Stimulated activated CD4-positive, alpha-beta T cell treated with anti-CD3 and anti-CD28 coated beads, Interleukin-4, amount 100 ng/mL, for 48 hours (primary cell): ENCODE measurements around the gene RETN.

Source experiments
- DNase-seq, 2 donors: peaks; one replicate each; pipeline ENCODE4 v3.0.0-alpha.2; 2020; ENCODE audit warnings: low read depth in 2 of 2

The RETN gene

GRCh38 chr19:7657131-7657751 lies 11.6 kb upstream of the RETN start:
- DNase-seq: no peak

- no peak for DNase-seq
These were observed 10.6 kb upstream of the RETN start for GRCh38 chr19:7658219-7658686.

DNA sequence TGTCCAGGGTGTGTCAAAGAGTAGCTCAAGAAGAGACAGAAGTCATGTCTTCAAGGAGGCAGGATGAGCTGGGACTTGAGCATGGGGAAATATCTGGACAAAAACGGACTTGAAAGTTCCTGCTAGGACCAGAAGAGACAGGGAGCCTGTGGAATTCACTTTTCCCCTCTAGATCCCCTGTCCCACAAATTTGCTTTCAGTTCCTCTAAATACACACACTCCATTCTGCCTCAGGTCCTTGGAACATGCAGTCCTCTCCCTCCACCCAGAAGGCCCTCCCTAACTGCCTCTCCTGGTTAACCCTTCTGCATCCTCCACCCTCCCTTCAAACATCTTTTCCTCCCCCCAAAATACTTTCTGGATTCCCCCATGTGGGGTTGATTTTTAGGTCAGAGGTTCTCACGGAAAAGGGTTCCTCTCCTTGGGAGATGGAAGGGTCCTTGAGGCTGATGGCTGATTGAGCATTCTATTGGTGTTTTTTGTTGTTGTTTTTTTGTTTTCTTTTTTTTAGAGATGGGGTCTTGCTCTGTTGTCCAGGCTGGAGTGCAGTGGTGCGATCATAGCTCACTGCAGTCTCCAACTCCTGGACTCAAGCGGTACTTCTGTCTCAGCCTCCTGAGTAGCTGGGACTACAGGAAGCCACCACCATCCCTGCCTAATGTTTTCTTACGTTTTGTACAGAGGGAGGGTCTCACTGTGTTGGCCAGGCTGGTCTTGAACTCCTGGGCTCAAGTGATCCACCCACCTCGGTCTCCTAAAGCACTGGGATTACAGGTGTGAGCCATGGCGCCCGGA lies 6.9 kb upstream of the RETN start:
- DNase-seq: no peak

DNA sequence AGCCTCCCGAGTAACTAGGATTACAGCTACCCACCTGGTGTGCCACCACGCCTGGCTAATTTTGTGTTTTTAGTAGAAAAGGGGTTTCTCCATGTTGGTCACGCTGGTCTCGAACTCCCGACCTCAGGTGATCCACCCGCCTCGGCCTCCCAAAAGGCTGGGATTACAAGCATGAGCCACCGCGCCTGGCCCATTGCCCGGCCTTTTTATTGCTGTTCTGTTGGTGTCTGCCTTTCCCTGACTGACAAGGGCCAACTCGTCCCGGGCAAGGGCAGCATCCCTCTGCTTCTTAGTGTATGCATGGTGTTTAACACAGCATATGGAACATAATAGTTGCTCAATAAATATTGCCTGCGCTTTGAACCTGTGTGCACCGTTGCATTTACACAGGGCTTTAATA lies 6.2 kb upstream of the RETN start:
- DNase-seq: no peak

DNA sequence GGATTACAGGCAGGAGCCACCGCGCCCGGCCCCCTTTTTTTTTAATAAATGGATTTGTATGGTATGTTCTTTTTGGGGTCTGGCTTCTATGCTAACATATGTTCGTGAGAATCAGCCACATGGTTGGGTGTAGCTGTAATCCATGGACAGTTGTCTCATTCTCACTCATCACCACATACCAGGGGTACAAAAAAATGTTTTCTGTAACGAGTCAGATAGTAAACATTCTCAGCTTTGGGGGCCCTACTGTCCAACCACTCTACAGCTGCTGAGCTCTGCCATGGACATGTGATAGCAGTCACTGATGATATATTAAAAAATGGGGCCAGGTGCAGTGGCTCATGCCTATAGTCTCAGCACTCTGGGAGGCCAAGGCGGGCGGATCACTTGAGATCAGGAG lies 5.1 kb upstream of the RETN start:
- no peak for DNase-seq

- DNase-seq: no peak
These were observed 3.8 kb upstream of the RETN start for GRCh38 chr19:7665076-7665475.

- DNase-seq: no peak
These were observed 792 bp downstream of the RETN start for GRCh38 chr19:7669641-7670040.

GRCh38 chr19:7670150-7670783 lies 1.4 kb downstream of the RETN start:
- DNase-seq: no peak

GRCh38 chr19:7670790-7671189 lies 1.9 kb downstream of the RETN start:
- no peak for DNase-seq

GRCh38 chr19:7672522-7672921 lies 3.7 kb downstream of the RETN start:
- DNase-seq: no peak

DNA sequence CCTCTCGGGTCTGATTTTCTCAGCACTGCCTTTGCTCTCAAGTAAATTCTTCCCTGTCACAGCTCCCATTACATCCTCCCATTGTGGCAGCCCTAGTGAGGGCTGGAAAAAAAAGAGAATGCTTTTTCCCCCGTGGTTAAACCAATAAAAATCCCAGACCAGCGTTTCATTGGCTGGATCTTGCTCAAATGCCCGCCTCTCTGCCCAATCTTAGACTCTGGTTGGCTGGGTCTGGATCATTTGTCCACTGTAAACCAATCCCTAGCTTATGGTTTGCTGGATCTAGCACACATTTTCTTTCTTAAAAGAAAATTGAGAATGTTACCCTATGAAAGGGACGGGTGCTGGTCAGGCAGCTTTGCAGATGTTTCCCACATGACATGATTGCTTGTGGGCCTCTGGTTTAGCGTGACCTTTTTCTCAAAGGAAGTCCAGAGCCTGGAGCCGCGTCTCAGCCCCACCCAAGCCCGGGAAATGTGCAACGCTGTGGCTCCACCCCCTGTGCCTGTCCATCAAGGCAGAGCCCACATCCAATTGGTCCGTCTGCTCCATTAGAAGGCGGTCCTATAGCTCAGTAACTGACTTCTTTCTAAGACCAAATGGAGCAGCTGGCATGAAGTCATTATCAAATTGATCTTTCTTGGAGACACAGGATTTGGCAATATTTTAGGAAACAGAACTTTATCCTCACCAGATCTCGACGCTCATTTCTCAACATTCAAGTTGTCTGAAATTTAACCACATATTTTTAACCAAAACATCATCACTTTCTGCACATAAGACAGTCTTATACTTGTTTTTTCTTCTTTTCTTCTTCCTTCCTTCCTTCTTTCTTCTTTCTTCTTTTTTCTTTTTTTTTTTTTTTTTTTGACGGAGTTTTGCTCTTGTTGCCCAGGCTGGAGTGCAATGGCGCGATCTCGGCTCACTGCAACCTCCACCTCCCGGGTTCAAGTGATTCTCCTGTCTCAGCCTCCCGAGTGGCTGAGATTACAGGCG lies 5.5 kb downstream of the RETN start:
- peak in 1 of 2 donors; percentile 42 for DNase-seq

DNA sequence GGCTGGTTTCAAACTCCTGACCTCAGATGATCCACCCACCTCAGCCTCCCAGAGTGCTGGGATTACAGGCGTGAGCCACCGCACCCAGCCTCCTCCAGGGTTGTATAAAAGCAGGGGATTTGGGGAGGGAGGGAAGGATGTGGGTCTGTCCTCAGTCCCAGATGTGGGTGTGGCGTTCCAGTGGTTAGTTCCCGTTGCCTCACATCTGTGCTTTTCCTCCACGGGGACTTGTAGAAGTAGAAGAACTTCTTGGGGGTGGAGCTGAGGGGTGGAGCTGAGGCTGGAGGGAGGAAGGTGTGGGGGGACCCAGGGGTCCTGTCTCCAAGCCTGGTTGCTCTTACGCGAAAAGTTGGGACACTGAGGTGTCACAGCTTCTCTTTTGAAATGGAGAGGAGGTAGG lies 7.5 kb downstream of the RETN start:
- no peak for DNase-seq

- no peak for DNase-seq
These were observed 8.0 kb downstream of the RETN start, which contains the start of gene MCEMP1 for GRCh38 chr19:7676854-7677253. TSS of gene MCEMP1 (plus strand) at chr19:7677090. CDS start at chr19:7677121, 31 bp downstream.

DNA sequence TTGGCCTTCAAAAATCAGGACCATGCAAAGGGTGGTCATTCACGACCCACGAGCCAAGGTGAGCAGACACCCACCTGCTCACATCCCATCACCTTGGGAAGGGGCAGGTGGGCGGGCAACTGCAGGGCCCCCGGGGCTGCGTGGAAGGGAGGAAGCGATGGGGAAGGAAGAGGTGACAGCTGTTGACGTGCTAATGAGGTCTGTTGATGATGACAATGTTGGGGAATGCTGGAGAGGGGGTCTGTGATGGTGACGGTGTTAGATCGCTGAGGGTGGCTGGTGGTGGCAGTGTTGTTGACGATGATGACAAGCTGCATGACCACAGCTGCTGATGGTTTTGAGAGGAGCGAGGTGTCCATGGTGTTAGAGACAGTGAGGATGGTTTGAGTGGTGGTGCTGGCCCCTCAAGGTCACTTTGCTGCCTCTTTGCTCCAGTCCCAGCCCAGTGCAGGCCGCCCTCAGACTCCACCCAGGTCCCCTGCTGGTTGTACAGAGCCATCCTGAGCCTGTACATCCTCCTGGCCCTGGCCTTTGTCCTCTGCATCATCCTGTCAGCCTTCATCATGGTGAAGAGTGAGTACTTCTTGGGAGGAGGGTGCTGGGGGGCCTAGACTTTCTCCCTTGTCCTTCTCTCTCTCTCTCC lies 8.9 kb downstream of the RETN start:
- DNase-seq: no peak

DNA sequence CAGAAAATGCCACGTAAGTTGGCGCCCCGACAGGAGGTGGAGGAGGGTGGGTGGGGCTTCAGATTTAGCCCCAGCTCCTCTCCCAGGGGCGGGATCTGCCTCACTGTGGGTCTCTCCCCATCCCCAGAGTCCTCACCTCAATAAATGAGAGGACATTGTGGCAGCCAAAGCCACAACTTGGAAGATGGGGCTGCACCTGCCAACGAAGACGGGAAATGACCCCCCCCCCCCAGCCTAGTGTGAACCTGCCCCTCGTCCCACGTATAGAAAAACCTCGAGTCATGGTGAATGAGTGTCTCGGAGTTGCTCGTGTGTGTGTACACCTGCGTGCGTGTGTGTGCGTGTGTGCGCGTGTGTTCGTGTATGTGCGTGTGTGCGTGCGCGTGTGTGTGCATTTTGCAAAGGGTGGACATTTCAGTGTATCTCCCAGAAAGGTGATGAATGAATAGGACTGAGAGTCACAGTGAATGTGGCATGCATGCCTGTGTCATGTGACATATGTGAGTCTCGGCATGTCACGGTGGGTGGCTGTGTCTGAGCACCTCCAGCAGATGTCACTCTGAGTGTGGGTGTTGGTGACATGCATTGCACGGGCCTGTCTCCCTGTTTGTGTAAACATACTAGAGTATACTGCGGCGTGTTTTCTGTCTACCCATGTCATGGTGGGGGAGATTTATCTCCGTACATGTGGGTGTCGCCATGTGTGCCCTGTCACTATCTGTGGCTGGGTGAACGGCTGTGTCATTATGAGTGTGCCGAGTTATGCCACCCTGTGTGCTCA lies 10.3 kb downstream of the RETN start:
- DNase-seq: peak; percentile 46 to 57

GRCh38 chr19:7679771-7680605 lies 11.1 kb downstream of the RETN start:
- no peak for DNase-seq

DNA sequence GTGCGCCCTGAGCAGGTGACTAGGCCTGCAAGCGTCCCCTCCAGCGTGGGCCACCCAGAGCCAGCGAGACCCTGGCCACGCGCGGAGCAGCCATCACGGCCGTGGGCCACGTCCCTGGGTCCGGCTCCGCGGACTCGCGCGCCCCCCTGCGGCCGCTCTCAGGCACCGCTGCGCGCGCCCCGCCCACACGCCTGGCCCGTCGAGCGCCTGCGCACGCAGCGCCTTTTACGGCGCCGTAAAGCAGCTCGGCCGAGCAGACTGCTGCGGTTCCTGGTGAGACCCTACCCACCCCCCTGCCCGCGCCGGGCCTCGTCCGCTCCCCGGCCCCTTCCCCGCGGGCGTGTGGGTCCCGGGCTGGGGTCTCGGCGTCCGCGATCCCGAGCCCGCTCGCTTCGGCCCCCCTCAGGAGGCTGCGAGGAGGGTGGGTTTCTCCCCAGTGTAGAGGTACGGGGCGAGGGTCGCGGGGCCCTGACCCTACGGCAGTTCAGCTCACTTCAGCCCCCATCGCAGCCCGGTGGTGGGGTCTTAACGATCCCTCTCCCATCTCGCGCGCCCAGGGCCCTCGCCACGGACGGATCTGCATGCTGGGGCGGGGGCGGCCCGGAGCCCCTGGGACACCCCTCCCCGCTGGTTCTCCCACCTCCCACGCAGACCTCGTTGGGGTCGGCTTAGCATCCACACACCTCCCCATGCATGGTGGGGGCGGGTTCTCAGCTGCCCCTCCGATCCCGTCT lies 11.9 kb downstream of the RETN start, which contains the start of gene TRAPPC5:
Gene TRAPPC5, plus strand, starts transcription at position 228 of the 734 bp plus-strand sequence. CDS start 1,421 bp downstream, outside the sequence.
- peak; percentile 79 to 85 for DNase-seq
